K562 (cell line): ENCODE results near the gene GRIK2. TPM values are rescaled to one million over a fixed set of nuclear protein-coding genes. Genes with fewer than 3 reads are reported as not detected.

Source experiments
- ATAC-seq: fragments of 200-7000 bp; cut with Tn5 transposase; 3 replicates; pipeline ENCODE4 v1.9.1; 2020; ENCODE audit warnings: moderate library complexity
- BruUV-seq: library from RNA; stranded (reverse); fragments of 400-500 nt; replicated peaks from 2 replicates; lab custom pipeline; 2021; lab: Mats Ljungman, UMichigan
- CTCF ChIA-PET: fragments of 300-600 bp; formaldehyde crosslinking; extraction: SDS; loops from one replicate; lab custom pipeline; 2021; ENCODE audit warnings: low intra/inter-chr PET ratio; lab: Yijun Ruan, JAX
- POLR2A ChIA-PET: fragments of 300-600, 350-650 bp; sonication (Branson Sonifier 250); formaldehyde crosslinking; extraction: SDS; loops from one replicate; lab custom pipeline; 2021; ENCODE audit warnings: antibody characterized with exemption, inconsistent platforms; lab: Yijun Ruan, JAX
- DNase-seq, 4 experiments: peaks; one replicate each; pipeline versions ENCODE4 v3.0.0 to v3.0.0-alpha.2; 2011 to 2018; ENCODE audit warnings: low spot score in 3 of 4, mixed read lengths in 3 of 4; ENCODE audit errors: extremely low read depth in 1 of 4
- FAIRE-seq: peaks from 2 replicates; lab custom pipeline; 2011; peaks lifted over from hg19 to GRCh38; lab: Jason Lieb, UNC
- H2AFZ ChIP-seq: 2 replicates; pipeline ENCODE4 v1.6.0; 2011; ENCODE audit warnings: low read depth, low read length, control low read depth, inconsistent platforms
- H3K27ac ChIP-seq: fragments of 200-600 bp; 3 replicates; pipeline ENCODE4 v1.8.0; 2011; ENCODE audit warnings: low read depth, mild to moderate bottlenecking, control low read depth, inconsistent platforms, low read length, moderate library complexity, mixed read lengths; ENCODE audit errors: extremely low read depth
- H3K27me3 ChIP-seq, 2 experiments: fragments of 300-600 bp in 1 of 2; 2 replicates in 1 of 2; 3 replicates in 1 of 2; pipeline versions ENCODE4 v1.6.0 to v1.8.0; 2011; ENCODE audit warnings: inconsistent platforms in 2 of 2, low read length in 2 of 2, mild to moderate bottlenecking in 1 of 2, mixed read lengths in 1 of 2, moderate library complexity in 1 of 2; ENCODE audit not compliant: control insufficient read depth in 2 of 2, insufficient read depth in 2 of 2
- H3K36me3 ChIP-seq: fragments of 300-600 bp; 3 replicates; pipeline ENCODE4 v1.8.0; 2011; ENCODE audit warnings: mild to moderate bottlenecking, low read length, inconsistent platforms; ENCODE audit not compliant: control insufficient read depth, insufficient read depth
- H3K4me1 ChIP-seq, 2 experiments: fragments of 200-600 bp in 1 of 2; replicated peaks in 1 of 2; 2 replicates in 1 of 2; 3 replicates in 1 of 2; pipeline versions ENCODE4 v1.5.1 to v1.8.0; 2011; ENCODE audit warnings: inconsistent platforms in 2 of 2, low read length in 2 of 2, mild to moderate bottlenecking in 1 of 2, mixed read lengths in 1 of 2, moderate library complexity in 1 of 2; ENCODE audit not compliant: control insufficient read depth in 2 of 2, insufficient read depth in 2 of 2
- H3K4me2 ChIP-seq: 2 replicates; pipeline ENCODE4 v1.6.1; 2011; ENCODE audit warnings: low read length, control low read depth, inconsistent platforms, mixed read lengths; ENCODE audit not compliant: insufficient read depth
- H3K4me3 ChIP-seq: fragments of 200-600 bp; sonication (generic), shearing (Covaris generic); 2 replicates; pipeline ENCODE4 v1.5.1; 2016; ENCODE audit warnings: control low read depth, inconsistent platforms
- H3K79me2 ChIP-seq: fragments of 200-600 bp; 3 replicates; pipeline ENCODE4 v1.8.0; 2011; ENCODE audit warnings: low read length, inconsistent platforms; ENCODE audit not compliant: control insufficient read depth, insufficient read depth
- H3K9ac ChIP-seq, 2 experiments: 2 replicates each; pipeline versions ENCODE4 v1.6.0 to v1.6.1; 2011; ENCODE audit warnings: low read depth in 2 of 2, low read length in 2 of 2, control low read depth in 1 of 2, inconsistent platforms in 1 of 2, mild to moderate bottlenecking in 1 of 2, mixed read lengths in 1 of 2; ENCODE audit not compliant: insufficient read depth in 1 of 2
- H3K9me1 ChIP-seq: one replicate; pipeline ENCODE4 v1.6.0; 2011; ENCODE audit warnings: inconsistent platforms, mild to moderate bottlenecking, low read length, moderate library complexity; ENCODE audit not compliant: control insufficient read depth, insufficient read depth
- H3K9me3 ChIP-seq: replicated peaks from 2 replicates; pipeline ENCODE4 v1.5.1; 2011; ENCODE audit warnings: low read depth, low read length, inconsistent platforms; ENCODE audit not compliant: control insufficient read depth, insufficient read depth
- H4K20me1 ChIP-seq: replicated peaks from 2 replicates; pipeline ENCODE4 v1.6.1; 2011; ENCODE audit warnings: low read length, inconsistent platforms, mixed read lengths; ENCODE audit not compliant: control insufficient read depth, insufficient read depth
- TOE1 ChIP-seq, 2 experiments: fragments of 450-650 bp in 1 of 2; sonication (generic) in 1 of 2; formaldehyde crosslinking in 1 of 2; IDR thresholded peaks; 2 replicates each; pipeline versions ENCODE4 v1.7.1 to v1.8.0; 2016 to 2022; ENCODE audit warnings: borderline replicate concordance in 2 of 2, mild to moderate bottlenecking in 2 of 2, antibody characterized with exemption in 1 of 2, inconsistent platforms in 1 of 2, low read depth in 1 of 2, missing genetic modification reagents in 1 of 2, moderate library complexity in 1 of 2
- ZNF140 ChIP-seq: fragments of 250-450 bp; sonication (Bioruptor Pico); IDR thresholded peaks from 2 replicates; pipeline ENCODE4 v1.8.0; 2021; ENCODE audit warnings: moderate library complexity, mild to moderate bottlenecking, inconsistent platforms
- ZNF311 ChIP-seq: fragments of 250-450 bp; sonication (Bioruptor Pico); IDR thresholded peaks from 2 replicates; pipeline ENCODE4 v1.4.0; 2020; ENCODE audit warnings: mild to moderate bottlenecking, moderate library complexity
- WGBS: fragments of 100-300 bp; shearing (Covaris generic); methylation state at CpG from one replicate; pipeline ENCODE4 v1.1.6; 2016; ENCODE audit warnings: low coverage, mixed read lengths; ENCODE audit not compliant: insufficient coverage; ENCODE audit errors: missing lambda C conversion rate; 5-methylcytosine and 5-hydroxymethylcytosine counted together
- in situ Hi-C: fragments of 300-500 bp; cut with MboI; formaldehyde crosslinking; loops from 4 replicates; pipeline ENCODE4 v1.15.0; 2018; ENCODE audit warnings: inconsistent platforms, mixed read lengths
- intact Hi-C: fragments of 100-400 bp; cut with micrococcal nuclease; formaldehyde crosslinking; loops from 2 replicates; pipeline ENCODE4 v1.14.2; 2022
- polyA plus RNA-seq, 8 experiments: library from polyadenylated mRNA; depleted of rRNA in 4 of 8; stranded (reverse) in 5 of 8; unstranded in 3 of 8; fragments of >200 nt; fragmentation: Nextera tagmentation in 2 of 8; fragmentation: Illumina TruSeq in 1 of 8; extraction: Ambion mirVana in 2 of 8; extraction: Trizol in 1 of 8; gene quantifications; 2 replicates each; pipeline versions ENCODE4 v1.2.1 to v1.2.3, GENCODE V29; 2011 to 2014; ENCODE audit warnings: inconsistent platforms in 1 of 8, missing spikeins in 1 of 8
- total RNA-seq, 7 experiments: library from RNA; depleted of rRNA in 6 of 7; stranded (reverse); fragments of >200 nt in 6 of 7; fragmentation: Illumina TruSeq in 2 of 7; extraction: Trizol in 2 of 7; gene quantifications; 2 replicates each; pipeline versions ENCODE4 v1.2.1 to v1.2.3, GENCODE V29; 2011 to 2021; ENCODE audit warnings: low replicate concordance in 1 of 7
- TF ChIP-seq, protein P1 (sequence below): fragments of 200-400 bp; formaldehyde crosslinking; IDR thresholded peaks from 2 replicates; pipeline ENCODE4 v1.6.1; 2017; ENCODE audit warnings: mild to moderate bottlenecking, low read depth, low read length, moderate library complexity
- TF ChIP-seq, protein P2 (sequence below): fragments of 250-450 bp; sonication (Bioruptor Pico); IDR thresholded peaks from 2 replicates; pipeline ENCODE4 v1.4.0; 2020; ENCODE audit warnings: mild to moderate bottlenecking, moderate library complexity, borderline replicate concordance

The GRIK2 gene
- total and polyA plus RNA-seq, 9 of the 15 experiments (the other 6 are each of a cell fraction or from before 2014, with no cell fraction given): not detected

DNA sequence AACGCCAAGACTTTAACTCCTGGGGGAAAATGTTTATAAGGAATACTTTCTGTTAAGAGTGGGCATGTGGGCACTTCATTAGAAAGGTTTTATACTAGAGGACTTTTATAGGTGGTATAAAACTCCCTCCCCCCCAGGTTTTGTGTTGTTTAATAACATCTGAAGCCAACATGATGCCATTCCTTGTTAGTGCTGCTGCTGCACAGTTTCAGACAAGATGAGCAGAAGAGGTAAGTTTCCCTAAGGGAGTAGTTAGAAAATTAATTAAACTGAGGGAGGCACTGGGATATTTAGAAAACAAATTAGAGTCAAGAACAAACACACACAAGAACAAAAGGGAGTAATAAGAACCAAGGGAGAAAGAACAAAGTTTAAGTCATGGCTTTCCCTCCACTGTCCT, 362.4 kb downstream of the GRIK2 start:
- no peak for ATAC-seq
- H3K27me3 ChIP-seq: no peaks in the 10 kb centered on the region
- WGBS: 0% methylated on average over 1 of the region's 1 CpG
- no peak overlapping the region for H2AFZ ChIP-seq
- H3K9me1 ChIP-seq: no peaks in the 10 kb centered on the region
- no TSS peak for BruUV-seq
- no peaks in the 10 kb centered on the region for H3K36me3 ChIP-seq
- no peak for FAIRE-seq
- H3K4me1 ChIP-seq: no peaks in the 10 kb centered on the region
- CTCF ChIA-PET: no interaction called here
- H3K27ac ChIP-seq: no peak overlapping the region
- intact Hi-C loops (no loop called here), in situ Hi-C loops (no loop called here)
- no peaks in the 10 kb centered on the region for H3K9me3 ChIP-seq
- no peak overlapping the region for H3K4me3 ChIP-seq
- no peak overlapping the region for H3K4me2 ChIP-seq
- no peaks in the 10 kb centered on the region for H3K79me2 ChIP-seq
- no peak for DNase-seq
- TF ChIP-seq, protein P1, sequence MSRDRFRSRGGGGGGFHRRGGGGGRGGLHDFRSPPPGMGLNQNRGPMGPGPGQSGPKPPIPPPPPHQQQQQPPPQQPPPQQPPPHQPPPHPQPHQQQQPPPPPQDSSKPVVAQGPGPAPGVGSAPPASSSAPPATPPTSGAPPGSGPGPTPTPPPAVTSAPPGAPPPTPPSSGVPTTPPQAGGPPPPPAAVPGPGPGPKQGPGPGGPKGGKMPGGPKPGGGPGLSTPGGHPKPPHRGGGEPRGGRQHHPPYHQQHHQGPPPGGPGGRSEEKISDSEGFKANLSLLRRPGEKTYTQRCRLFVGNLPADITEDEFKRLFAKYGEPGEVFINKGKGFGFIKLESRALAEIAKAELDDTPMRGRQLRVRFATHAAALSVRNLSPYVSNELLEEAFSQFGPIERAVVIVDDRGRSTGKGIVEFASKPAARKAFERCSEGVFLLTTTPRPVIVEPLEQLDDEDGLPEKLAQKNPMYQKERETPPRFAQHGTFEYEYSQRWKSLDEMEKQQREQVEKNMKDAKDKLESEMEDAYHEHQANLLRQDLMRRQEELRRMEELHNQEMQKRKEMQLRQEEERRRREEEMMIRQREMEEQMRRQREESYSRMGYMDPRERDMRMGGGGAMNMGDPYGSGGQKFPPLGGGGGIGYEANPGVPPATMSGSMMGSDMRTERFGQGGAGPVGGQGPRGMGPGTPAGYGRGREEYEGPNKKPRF: no peak
- no peak for TF ChIP-seq ZNF311 (CRISPR knock-in tag)
- TF ChIP-seq, all 486 proteins: peak for 0
- POLR2A ChIA-PET: no interaction called here
- no peaks in the 10 kb centered on the region for H4K20me1 ChIP-seq
- H3K9ac ChIP-seq: no peak overlapping the region

DNA sequence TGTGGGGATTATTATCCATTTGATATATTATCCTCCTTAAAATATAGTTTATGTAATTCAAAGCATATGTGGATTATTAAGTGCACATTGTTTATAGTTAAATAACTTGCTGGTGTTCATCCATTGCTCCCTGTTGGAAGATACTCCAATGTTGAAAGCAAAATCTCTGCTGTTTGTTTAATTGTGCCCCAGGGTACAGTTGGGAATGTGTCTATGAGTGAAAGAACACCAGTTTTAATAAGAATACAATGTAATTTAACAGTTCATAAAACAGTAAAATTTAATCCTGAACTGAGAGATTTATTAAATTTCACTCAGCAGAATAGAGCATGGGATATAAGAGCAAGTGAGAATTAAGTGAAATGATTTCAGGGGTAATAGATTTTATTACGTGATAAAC, 364.9 kb downstream of the GRIK2 start:
- FAIRE-seq (no peak), DNase-seq (no peak), ATAC-seq (no peak)
- whole genome bisulfite sequencing: 0% methylated on average over 1 of the region's 1 CpG
- H3K9me3 ChIP-seq: no peaks in the 10 kb centered on the region
- BruUV-seq: no TSS peak
- H3K79me2 ChIP-seq: no peaks in the 10 kb centered on the region
- in situ Hi-C loops (no loop called here), intact Hi-C loops (no loop called here)
- H3K4me1 ChIP-seq: no peaks in the 10 kb centered on the region
- no peaks in the 10 kb centered on the region for H4K20me1 ChIP-seq
- POLR2A ChIA-PET: no interaction called here
- no peaks in the 10 kb centered on the region for H3K36me3 ChIP-seq
- CTCF ChIA-PET: no interaction called here
- H3K4me2 ChIP-seq: no peak overlapping the region
- H2AFZ ChIP-seq: no peak overlapping the region
- no peak for TF ChIP-seq TOE1 (IDR thresholded peaks at IDR 0.05; ENCODE audit: borderline replicate concordance)
- TF ChIP-seq TOE1 (CRISPR knock-in tag; IDR thresholded peaks at IDR 0.05; ENCODE audit: borderline replicate concordance, low read depth): no peak
- TF ChIP-seq ZNF140: no peak
- TF ChIP-seq, protein P2, sequence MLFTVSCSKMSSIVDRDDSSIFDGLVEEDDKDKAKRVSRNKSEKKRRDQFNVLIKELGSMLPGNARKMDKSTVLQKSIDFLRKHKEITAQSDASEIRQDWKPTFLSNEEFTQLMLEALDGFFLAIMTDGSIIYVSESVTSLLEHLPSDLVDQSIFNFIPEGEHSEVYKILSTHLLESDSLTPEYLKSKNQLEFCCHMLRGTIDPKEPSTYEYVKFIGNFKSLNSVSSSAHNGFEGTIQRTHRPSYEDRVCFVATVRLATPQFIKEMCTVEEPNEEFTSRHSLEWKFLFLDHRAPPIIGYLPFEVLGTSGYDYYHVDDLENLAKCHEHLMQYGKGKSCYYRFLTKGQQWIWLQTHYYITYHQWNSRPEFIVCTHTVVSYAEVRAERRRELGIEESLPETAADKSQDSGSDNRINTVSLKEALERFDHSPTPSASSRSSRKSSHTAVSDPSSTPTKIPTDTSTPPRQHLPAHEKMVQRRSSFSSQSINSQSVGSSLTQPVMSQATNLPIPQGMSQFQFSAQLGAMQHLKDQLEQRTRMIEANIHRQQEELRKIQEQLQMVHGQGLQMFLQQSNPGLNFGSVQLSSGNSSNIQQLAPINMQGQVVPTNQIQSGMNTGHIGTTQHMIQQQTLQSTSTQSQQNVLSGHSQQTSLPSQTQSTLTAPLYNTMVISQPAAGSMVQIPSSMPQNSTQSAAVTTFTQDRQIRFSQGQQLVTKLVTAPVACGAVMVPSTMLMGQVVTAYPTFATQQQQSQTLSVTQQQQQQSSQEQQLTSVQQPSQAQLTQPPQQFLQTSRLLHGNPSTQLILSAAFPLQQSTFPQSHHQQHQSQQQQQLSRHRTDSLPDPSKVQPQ: no peak
- no peaks in the 10 kb centered on the region for H3K9me1 ChIP-seq
- no peak overlapping the region for H3K4me3 ChIP-seq
- H3K9ac ChIP-seq: no peak overlapping the region
- H3K27me3 ChIP-seq: no peaks in the 10 kb centered on the region
- H3K27ac ChIP-seq: no peak overlapping the region
